IPS-NIHi7 (cell line): Measurements from ENCODE around the gene DDX10.
"Not testable (repeated sequence)": the region's sequence is repeated elsewhere in the genome, so short reads cannot be mapped to it uniquely, and the experiment has no call there.

Source experiments
- DNase-seq: peaks from one replicate; pipeline ENCODE4 v3.0.0; 2012; ENCODE audit warnings: mixed read lengths; ENCODE audit errors: extremely low spot score

Gene DDX10

DNA sequence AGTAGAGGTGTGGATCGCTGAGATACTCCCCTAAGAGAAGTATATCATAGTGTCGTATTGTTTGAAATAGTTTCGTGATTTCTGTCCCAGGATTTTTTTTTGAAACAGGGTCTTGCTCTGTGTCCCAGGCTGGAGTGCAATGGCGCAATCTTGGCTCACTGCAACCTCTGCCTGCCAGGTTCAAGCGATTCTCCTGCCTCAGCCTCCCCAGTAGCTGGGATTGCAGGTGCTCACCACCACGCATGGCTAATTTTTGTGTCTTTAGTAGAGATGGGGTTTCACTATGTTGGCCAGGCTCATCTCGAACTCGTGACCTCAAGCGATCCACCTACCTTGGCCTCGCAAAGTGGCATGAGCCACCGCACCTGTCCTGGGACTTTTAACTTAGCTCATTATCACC is 159.1 kb downstream of the DDX10 start:
- DNase-seq, result not testable (repeated sequence)

DNA sequence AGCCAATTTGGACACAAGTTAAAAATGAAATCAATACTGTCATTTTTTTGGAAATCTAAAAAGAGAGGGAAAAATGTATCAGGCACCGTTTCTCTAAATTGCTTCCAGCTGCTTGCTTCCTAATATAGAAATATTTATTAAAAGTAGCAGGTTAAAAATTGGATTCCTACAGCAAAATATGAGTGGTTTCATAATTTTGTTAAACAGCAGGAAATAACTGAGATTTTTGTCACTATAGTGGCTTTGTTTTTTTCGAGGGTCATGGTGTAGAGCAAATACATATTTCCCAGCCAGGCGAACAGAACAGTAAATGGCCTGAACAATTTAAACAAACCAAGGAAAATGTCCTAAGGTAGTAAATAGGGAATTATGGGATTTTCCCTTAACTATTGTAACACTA is 159.7 kb downstream of the DDX10 start:
- no peak for DNase-seq

DNA sequence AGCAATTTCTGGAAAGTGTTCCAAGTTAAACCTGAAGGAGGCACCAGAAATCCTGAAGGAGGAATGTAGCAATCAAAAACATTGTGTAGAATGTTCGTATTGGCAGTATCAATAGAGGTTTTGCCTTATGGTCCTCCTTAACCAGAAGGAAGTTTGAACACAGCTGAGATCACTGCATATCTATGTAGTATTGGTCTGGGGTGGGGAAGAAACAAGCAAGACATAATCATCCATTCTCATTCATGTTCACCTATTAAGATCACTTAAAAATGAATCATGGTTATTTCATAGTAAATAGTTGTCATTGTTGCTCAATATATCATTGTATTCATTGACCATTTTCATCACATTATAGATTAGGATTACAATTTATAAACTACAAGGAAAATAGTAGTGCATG is 160.5 kb downstream of the DDX10 start:
- no peak for DNase-seq

DNA sequence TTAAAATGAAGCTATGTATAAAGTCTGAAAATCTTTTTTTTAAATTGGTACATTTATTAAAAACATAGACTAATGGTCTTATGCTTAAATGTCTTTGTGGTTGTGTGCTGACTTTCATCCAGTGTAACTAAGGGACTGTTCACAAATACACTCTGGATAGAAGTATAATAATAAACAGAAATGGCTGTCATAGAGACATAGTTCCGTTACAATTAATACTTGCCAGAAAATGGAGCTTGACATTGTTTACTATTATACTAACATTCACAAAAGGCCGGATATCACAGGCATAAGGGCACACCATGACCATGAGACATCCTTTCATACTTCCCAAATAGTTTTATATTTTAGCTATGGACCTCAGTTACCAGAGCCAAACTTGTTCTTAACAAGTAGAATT is 161.3 kb downstream of the DDX10 start:
- DNase-seq, result no peak

DNA sequence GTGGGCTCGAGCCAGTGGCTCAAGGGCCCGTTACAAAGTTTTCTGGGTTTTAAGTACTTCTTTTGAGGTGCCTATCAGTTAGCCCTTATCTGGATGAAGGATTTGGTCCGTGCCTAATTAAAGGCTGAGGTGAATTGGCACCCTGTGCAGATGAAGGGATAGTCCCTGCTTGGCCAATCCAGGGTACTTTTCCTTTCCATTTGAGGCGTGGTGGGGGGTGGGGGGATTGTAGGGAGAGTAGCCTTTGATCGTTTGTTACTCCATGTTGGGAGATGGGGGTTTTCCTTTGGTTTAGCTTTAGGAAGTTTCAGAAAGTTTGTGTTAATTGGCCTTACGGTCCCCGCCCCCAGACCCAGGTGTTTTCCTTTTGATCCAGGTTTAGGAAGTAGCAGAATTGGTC is 170.8 kb downstream of the DDX10 start:
- peak; percentile 31 for DNase-seq

DNA sequence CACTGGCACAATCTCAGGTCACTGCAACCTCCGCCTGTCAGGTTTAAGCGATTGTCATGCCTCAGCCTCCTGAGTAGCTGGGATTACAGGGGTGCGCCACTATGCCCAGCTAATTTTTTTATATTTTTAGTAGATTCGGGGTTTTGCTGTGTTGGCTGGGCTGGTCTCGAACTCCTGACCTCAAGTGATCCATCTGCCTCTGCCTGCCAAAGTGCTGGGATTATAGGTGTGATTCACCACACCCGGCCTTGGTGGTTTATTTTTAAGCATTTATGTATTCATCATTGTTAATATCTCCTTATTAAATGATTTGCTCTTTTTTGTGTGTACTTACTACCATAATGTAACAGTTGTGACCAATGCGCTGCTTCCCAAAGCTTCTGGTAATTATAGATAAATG is 171.7 kb downstream of the DDX10 start:
- DNase-seq, result no peak

DNA sequence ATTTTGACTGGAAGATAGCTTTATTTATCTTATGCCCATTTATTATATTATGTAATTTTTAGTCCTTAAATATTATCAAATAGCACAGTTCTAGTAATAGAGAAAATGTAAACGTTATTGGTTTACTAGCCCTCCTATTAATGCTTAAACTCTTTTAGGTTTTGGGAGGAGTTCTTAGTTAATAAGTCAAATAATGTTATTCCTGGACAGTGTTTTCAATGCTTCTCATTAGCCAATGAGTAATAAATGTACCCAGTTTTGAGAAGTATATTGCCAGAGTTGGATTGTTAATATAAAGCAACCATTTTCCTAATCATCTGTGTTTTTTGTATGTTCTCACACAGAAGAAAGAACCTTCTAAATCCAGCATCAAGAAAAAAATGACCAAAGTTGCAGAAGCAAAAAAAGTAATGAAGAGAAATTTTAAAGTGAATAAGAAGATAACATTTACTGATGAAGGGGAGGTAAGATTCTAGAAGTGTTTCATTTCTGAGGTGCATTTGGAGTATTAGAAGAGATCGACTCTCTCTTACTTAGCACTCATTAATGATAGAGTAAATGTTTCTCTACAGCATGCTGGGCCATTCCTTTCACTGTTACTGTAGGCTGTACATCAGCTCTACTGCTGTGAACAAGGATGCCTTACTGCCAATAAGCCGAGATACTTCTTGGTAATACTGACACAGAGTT is 173.4 kb downstream of the DDX10 start:
- no peak for DNase-seq

DNA sequence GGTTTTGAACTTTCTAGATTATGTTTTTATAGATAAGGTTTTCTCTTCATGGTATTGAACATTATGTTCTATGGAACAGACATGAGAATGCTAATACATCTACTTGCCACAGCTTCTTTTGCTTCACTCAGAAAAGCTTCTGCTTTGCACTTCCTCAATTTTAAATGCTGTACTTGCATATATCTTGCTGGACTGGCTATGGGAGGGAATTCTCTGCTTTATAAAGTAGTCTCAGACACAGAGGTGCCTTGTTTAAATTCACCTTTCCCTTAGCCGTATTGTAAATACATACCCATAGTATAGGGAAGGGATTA is 173.9 kb downstream of the DDX10 start:
- DNase-seq, result no peak

DNA sequence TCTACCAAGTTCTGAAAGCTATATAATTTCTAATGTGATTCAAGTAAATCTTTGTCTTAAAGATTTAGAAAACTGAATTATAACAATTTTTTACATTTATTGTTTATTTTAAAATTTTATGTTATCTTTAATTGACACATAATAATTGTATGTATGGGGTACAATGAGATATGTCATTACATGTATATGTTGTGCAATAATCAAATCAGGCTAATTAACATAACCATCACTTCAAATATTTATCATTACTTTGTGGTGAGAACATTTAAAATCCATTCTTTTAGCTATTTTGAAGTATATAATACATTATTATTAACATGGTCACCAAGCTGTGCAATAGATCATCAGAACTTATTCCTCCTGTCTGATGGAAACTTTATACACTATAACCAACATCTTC is 181.1 kb downstream of the DDX10 start:
- no peak for DNase-seq

DNA sequence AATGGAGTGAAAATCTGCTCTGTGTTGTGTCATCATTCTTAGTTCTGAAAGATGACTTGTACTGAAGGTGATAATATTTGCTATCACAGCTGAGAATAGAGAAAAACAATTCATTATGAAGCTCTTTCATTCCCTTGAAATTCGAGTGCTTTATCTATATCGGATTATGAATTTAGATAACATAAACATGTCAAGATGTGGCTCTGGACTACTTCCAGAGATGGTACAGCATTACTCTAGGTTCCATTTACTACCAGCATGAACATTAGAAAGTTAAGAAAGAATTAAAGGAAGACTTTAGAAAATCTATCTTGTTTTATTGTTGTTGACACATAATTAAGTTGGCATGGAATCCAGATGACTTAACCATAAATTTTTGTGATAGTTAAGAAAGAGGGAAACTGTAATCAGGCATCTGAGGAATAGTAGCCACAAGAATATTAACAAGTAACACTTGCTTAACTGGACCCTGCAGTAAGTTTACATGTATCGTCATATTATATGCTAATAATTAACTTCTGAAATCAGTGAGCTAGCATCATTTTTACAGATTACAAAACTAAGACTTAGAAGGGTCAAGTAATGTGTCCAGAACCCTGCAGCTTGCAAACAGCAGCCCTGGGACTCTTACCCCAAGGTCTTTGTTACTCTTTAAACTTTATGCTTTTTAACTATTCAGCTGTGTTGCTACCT is 182.6 kb downstream of the DDX10 start:
- no peak for DNase-seq

DNA sequence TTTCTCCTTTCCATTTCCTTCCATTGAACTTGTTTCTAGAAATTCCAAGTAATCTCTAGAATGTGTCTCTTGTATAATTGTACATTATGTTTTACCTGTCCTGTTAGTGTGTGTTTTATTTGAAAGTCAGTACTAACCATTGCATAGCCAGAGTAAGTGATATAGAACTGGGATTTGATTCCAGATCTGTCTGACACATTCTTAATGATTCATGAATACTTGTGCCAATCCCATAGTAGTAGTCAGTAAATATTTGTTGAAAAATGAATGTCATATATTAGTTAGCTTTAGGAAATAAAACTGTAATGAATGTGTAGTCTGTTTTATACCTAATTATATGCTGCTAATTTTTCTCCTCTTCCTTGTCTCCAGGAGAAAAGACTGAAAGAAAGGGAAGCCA is 186.9 kb downstream of the DDX10 start:
- DNase-seq, result no peak

DNA sequence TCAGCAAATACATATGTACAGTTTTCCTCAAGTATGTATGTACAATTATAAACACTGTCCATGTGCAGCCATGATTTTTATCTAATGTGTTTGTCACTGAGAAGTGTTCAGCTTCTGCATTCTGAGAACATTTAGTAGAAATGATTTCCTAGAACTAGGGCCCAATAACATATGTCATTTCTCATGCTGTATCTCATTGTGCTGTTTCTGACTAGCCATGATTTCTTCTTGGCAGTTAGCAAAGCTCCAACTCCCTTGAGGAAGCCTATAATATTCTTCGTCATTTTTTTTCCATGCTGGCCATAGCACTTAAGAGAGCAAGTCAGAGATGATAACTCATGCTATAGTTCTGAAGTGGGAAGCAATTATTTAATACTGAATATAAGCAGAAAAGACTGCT is 187.8 kb downstream of the DDX10 start:
- DNase-seq, result no peak

DNA sequence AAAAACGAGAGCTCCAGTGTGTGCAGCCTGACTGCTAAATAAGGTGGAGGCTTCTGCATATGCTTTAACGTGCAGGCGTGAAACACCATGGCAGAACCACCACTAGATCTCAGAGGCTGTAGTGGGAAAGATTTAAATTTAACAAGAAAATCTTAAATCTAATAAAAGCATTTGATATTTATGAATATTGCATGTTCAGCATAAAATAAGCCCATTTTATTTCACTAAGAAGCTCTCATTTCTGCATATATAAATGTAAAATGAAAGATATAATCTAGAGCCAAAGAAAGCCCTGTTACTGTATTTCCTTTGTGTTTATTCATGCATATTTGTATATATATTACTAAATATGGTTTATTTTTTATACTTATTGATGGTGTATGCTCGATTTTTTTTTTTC is 188.3 kb downstream of the DDX10 start:
- no peak for DNase-seq

DNA sequence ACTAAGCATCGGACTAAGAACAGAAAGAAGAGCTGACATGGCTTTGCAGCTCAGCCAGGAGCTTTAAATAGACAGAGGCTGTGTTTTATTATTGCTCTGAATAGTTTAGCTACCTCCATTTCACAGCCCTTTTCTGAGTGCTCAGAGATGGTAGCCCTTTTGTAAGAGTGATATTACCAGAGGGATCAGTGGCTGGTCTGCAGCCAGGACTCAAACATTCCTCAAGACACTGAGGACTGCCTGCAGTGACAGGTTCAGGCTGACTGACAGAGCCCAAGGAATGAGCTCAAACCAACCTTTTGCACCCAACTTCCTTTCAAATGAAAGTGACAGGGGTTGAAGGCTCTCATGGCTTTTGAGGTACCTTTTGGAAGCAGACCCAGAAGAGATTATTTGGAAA is 189.0 kb downstream of the DDX10 start:
- DNase-seq, result peak; percentile 26

DNA sequence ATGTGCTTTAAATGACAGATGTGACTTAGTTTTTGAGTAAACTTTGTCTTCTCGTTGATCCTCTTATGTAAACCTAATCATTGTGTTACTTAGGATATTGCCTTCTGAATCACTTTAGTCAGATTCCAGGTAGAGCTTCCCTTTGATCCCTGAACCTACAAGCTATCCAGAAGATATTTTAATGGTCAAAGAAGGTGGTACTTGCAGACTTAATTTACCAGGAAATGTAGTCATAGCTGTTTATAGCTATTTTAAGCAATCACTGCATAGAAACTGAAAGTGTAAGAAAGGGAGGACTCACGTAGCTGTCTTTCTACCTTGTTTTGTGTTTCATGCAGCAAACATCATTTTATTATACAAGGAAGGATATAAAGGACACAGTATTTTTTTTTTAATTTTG is 189.5 kb downstream of the DDX10 start:
- no peak for DNase-seq

DNA sequence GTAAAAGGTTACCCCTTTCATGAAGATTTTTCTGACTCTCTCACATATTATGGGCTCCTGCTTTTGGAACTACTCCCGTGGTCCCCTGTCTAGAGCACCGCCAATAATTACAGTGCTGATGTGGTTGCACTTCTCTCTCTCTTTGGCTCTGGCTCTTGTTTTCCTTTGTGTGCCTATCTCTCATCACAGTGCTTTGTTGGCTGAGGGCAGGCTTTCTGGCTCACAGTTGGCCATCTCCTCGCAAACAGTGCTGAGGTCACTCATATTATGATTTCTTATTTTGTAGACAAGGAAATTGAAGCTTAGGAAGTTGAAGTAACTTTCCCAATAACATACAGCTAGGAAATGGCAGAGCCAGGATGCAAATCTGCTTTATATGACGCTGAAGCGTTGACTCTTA is 192.5 kb downstream of the DDX10 start:
- no peak for DNase-seq

DNA sequence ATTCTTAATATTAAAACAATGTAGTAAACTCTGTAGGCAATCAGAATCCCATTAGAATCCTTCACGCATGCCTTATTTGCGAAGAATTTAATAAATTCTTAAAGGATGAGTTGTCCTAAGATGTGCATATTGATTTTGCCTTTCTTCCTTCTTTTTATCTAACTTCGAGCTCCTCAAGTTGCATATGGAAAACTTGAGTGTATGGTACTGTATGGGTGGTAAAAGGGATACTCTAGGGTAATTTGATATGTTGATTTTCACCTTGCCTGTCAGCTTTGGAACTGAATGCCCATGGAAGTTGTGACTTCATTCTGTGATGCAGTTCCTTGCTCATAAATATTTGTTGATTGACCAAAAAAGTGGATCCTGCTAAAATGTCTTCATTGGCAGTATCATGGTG is 193.8 kb downstream of the DDX10 start:
- no peak for DNase-seq

DNA sequence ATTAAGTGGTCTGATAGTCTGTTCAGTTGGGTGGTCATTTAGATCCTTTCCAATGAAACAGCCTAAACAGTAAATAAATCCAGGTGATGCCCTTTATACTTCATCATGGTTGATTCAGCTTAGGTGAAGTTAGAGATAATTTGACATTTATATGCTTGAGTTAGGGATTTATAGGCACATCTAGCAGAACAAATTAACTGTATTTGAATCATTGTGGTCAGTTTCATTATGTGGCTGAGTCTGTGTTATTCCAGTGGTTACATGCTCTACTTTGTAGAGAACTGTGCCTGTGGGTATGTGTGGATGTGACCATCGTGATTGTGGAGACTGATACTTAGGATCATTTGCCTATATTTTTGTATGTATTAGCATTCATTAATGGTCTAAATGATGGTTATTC is 194.6 kb downstream of the DDX10 start:
- no peak for DNase-seq

DNA sequence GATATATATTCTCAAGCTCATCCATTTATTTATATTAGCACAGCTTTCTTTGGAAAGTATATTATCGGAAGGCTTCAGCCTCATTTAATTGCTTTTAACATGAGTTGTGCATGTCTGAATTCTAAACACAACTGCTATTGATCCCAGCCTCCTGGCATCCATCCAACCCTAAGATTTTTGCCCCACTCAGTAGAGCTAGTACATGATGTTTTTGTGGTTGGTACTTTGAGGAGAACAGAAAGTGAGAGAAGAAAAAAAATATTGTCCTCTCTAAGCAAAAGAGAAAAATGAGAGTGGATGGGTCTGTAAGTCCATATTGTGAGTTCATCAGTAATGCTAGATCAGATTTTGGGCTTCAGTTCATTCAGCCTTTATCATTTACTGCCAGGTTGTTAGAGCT is 198.7 kb downstream of the DDX10 start:
- no peak for DNase-seq

DNA sequence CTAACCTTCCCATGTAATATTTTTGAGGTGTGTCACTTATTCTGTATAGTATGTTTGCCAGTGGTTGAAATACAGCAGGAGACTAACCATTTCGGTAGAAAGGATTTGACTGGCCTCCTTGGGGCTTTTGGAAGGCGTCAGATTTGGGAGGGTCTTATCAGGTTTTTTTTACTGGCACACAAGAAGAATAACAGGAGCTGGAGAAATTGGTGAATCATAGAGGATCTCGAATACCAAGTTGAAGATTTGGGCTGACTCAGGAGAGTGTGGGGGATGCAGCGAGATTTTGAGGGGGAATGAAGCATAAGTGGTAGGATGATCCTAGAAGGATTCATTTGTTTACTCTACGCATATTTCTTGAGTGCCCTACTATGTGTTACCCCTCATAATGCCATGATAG is 200.5 kb downstream of the DDX10 start:
- no peak for DNase-seq

DNA sequence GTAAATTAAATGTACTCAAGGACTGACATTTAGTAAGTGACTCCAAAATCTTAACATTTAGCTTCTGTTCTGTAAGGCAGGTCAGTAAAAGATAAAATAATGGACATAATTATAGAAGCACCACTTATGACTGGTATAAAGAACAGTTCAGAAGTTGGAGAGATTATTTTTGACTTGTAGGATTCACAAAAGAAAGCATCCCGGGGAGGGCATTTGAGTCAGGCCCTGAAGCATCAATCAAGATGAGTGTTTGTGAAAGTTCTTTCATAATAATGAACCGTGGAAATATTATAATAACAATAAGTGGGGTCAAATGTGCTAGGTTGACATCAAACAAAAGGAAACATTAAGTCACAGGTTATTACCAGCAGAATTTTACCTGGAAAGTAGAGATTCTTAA is 201.9 kb downstream of the DDX10 start:
- no peak for DNase-seq

DNA sequence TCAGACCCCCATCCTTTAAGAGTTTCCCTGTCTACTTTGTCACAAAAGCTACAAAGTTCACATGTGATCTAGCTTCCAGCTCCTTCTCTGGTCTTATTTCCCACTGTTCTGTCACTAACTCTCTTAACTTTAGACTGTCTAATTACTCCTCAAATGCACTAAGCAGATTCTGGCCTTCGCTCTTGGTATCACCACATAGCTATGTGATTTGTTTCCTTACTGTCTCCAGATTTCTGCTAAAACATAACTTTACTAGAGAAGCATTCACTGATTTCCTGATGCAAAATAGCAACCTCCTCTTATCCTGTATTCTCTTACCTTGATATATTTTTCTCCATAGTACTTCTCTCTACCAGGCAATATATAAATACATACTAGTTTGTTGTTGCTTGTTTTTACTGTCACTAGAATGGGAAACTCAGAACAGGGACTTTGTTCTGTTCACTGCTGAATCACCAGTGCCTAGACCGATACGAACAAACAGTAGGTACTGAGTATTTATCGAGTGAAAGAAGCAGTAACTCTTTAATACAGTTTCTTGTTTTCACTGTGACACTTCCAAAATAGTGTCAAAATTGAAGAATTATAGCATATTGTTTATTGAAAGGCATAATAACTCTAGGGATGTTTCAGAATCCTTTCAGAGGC is 205.6 kb downstream of the DDX10 start:
- no peak for DNase-seq

DNA sequence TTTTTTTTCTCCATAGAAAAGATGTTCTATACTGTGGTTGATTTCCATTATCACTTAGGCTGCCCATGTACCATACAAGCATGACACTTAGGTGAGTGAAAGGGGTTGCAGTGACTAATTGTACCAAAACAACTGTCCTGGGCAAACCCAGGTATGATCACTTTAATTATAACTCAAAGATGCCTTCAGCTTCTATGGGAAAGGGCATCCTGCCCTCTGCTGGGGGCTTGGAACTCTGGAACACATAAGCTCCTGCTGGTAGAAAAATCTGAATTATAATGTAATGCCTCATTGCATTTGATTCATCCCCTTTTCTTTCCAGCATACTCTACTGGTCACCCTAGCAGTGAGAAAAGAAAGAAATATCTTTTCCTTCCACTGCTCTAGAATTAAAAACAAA is 206.3 kb downstream of the DDX10 start:
- DNase-seq, result peak; percentile 33

DNA sequence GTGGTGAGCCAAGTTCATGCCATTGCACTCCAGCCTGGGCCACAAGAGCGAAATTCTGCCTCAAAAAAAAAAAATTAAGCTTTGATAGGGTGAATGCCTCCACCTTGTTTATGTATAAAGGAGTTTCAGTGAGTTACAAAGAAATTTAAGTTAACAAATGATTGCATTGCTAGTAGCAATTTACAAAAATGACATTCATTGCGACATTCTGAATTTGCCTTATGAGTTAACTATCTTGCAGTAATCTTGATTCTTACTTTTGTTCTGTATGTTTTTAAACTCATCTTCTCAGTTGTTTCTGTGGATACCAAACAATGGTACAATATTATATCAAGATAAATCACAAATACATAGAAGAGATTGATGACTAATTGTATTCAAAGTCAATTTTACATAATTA is 207.0 kb downstream of the DDX10 start:
- DNase-seq, result no peak
